ENCODE data around the gene IQGAP3.

IQGAP3 gene

DNA sequence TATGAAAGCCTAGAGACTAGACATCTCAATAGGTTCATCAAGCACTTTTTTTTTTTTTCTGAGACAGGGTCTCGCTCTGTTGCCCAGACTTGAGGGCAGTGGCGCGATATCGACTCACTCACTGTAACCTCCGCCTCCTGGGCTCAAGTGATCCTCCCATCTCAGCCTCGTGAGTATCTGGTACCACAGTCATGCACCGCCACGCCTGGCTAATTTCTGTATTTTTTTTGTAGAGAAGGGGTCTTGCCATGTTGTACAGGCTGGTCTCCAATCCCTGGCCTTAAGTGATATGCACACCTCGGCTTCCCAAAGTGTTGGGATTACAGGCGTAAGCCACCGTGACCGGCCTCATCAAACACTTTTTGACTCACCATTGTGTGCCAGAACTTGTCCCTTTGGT, 29.5 kb upstream of the IQGAP3 start:
- Mint-ChIP-seq H3K36me3 (ENCODE audit: insufficient read depth) (peaks cover 10% of the 10 kb centered on the region), H3K27me3 (no peaks in the 10 kb centered on the region), H3K4me3 (peak overlapping the region; percentile 89 to 92), H3K27ac (peak overlapping the region; percentile 93 to 95), H3K4me1 (ENCODE audit: low read depth in 2 of 2) (peaks cover 20 to 25% of the 10 kb centered on the region in 2 donors), H3K9me3 (no peaks in the 10 kb centered on the region)
- ATAC-seq (replicated peaks) (no peak), DNase-seq (no peak)

GRCh38 chr1:156601122-156601830, 28.9 kb upstream of the IQGAP3 start, which contains the start of gene GPATCH4:
Gene GPATCH4, minus strand, starts transcription at chr1:156601479.
- Mint-ChIP-seq H3K4me3 (peak within 1 kb of the TSS; percentile 89 to 92), H3K27ac (peak within 1 kb of the TSS; percentile 93 to 95), H3K9me3 (no peaks in the 10 kb centered on the region), H3K4me1 (ENCODE audit: low read depth in 2 of 2) (peaks cover 20 to 25% of the 10 kb centered on the region in 2 donors), H3K27me3 (no peaks in the 10 kb centered on the region), H3K36me3 (ENCODE audit: insufficient read depth) (peaks cover 11% of the 10 kb centered on the region)
- DNase-seq (peak; percentile 50 to 61 (median 61)), ATAC-seq (replicated peaks) (peak; percentile 80)

DNA sequence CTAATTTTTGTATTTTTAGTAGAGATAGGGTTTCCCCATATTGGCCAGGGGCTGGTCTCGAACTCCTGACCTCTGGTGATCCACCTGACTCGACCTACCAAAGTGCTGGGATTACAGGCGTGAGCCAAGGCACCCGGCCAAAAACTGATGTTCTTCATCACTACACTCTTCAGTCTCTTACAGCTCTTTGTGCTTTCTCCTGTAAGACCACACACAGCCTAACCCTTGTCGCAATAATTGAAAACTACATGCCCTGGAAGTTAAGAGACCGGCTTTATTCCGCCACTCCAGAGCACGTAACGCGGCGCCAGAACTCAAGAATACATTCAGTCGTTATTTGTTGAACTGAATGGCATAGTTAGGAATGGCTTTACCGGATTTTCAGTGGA, 28.4 kb upstream of the IQGAP3 start:
- Mint-ChIP-seq H3K27me3 (no peaks in the 10 kb centered on the region), H3K27ac (peak overlapping the region; percentile 93 to 95), H3K4me1 (ENCODE audit: low read depth in 2 of 2) (peaks cover 20 to 25% of the 10 kb centered on the region in 2 donors), H3K9me3 (no peaks in the 10 kb centered on the region), H3K4me3 (peak overlapping the region; percentile 89 to 92), H3K36me3 (ENCODE audit: insufficient read depth) (peaks cover 14% of the 10 kb centered on the region)
- DNase-seq (no peak), ATAC-seq (replicated peaks) (peak; percentile 6)

- Mint-ChIP-seq H3K27ac (peak overlapping the region; percentile 72 to 93), H3K4me3 (peak overlapping the region; percentile 89 to 92), H3K4me1 (ENCODE audit: low read depth in 2 of 2) (peaks cover 20 to 29% of the 10 kb centered on the region in 2 donors), H3K9me3 (no peaks in the 10 kb centered on the region), H3K27me3 (no peaks in the 10 kb centered on the region), H3K36me3 (ENCODE audit: insufficient read depth) (peaks cover 17% of the 10 kb centered on the region)
- ATAC-seq (replicated peaks) (peak; percentile 78), DNase-seq (no peak)
These were observed 27.4 kb upstream of the IQGAP3 start for GRCh38 chr1:156599811-156600210.

DNA sequence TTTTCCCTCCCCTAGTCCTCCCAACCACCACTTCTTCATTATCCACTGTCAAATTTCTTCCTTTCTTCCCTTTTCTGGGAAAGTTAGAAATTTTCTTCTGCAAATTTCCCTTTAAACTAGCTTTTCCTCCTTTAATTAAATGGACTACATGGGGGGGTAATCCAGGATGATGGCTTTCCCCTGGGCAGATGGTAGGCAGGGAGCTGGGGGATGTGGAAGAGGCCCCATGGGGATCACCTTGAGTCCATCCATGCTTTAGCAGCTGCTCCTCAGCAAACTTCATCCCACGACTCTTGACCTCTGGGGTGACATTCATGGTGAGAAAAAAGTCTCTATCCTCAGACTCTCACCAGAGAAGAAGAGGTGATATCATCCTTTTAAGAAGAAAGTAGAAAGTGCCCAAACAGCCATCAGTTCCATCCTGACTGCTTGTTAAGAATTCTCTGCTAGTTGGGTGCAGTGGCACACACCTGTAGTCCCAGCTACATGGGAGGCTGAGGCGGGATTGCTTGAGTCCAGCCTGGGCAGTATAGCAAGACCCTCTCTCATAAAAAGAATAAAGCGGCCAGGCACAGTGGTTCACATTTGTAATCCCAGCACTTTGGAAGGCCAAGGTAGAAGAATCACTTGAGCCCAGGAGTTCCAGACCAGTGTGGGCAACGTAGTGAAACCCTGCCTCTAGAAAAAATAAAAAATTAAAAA, 26.5 kb upstream of the IQGAP3 start:
- Mint-ChIP-seq H3K4me1 (ENCODE audit: low read depth in 2 of 2) (peaks cover 20 to 29% of the 10 kb centered on the region in 2 donors), H3K36me3 (ENCODE audit: insufficient read depth) (peaks cover 17% of the 10 kb centered on the region), H3K27me3 (no peaks in the 10 kb centered on the region), H3K4me3 (no peak overlapping the region), H3K9me3 (no peaks in the 10 kb centered on the region), H3K27ac (peak overlapping the region; percentile 32 to 72)
- ATAC-seq (replicated peaks): no peak
- no peak for DNase-seq

- Mint-ChIP-seq H3K27ac (peak overlapping the region; percentile 32 to 72), H3K4me1 (ENCODE audit: low read depth in 2 of 2) (peaks cover 20 to 29% of the 10 kb centered on the region in 2 donors), H3K4me3 (no peak overlapping the region), H3K27me3 (no peaks in the 10 kb centered on the region), H3K36me3 (ENCODE audit: insufficient read depth) (peaks cover 17% of the 10 kb centered on the region), H3K9me3 (no peaks in the 10 kb centered on the region)
- no peak for ATAC-seq (replicated peaks)
- no peak for DNase-seq
These were observed 25.8 kb upstream of the IQGAP3 start for GRCh38 chr1:156598125-156598524.

DNA sequence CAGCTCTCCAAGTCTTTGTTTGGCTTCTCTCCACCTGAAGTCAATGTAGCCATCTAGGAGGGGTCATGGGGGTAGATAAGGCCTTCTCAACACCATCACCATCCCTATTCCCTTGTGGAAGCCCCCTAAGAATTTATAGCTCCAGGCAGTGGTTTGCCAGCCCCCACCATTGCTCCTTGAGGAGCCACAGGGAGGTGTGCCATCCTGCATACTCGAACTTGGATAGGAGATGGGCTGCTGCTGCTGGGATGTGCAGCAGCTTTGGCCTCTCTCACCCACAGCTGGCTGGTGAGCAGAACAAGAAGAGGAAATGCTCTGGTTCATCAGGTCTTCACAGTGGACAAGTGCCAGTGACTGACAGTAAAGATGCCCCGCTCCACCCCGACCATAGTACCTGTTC, 24.1 kb upstream of the IQGAP3 start:
- ATAC-seq (replicated peaks) (no peak), DNase-seq (no peak)
- H3K4me3 Mint-ChIP-seq: no peak overlapping the region
- H3K9me3 Mint-ChIP-seq: no peaks in the 10 kb centered on the region
- H3K27ac Mint-ChIP-seq: peak overlapping the region in 1 of 2 donors; percentile 16
- H3K4me1 Mint-ChIP-seq (ENCODE audit: low read depth in 2 of 2): peaks cover 13 to 20% of the 10 kb centered on the region in 2 donors
- H3K36me3 Mint-ChIP-seq (ENCODE audit: insufficient read depth): peaks cover 17% of the 10 kb centered on the region
- no peaks in the 10 kb centered on the region for H3K27me3 Mint-ChIP-seq

- no peaks in the 10 kb centered on the region for H3K9me3 Mint-ChIP-seq
- H3K4me3 Mint-ChIP-seq: no peak overlapping the region
- H3K27me3 Mint-ChIP-seq: no peaks in the 10 kb centered on the region
- H3K4me1 Mint-ChIP-seq (ENCODE audit: low read depth in 2 of 2): peaks cover 3 to 16% of the 10 kb centered on the region in 2 donors
- DNase-seq: no peak
- peak overlapping the region; percentile 1 to 32 for H3K27ac Mint-ChIP-seq
- peaks cover 14% of the 10 kb centered on the region for H3K36me3 Mint-ChIP-seq (ENCODE audit: insufficient read depth)
- ATAC-seq (replicated peaks): no peak
These were observed 22.7 kb upstream of the IQGAP3 start for GRCh38 chr1:156595016-156595415.

DNA sequence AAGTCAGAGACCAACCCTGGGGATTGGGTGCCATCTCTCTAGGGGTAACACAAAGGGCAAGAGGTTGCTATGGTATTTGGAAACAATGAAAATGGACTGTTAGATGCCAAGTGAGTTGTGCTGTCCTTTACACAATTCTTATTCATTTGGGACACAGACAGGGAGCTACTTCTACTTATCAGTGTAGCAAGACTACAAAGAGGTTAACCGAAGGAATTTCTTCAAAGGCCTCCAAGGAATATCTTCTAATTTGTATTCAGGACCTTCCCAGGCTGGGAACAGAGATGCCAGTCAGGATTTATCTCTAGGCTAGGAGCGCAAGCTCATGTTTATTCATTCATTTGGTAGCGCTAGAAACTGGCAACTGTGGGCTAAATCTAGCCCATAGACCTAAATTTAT, 21.8 kb upstream of the IQGAP3 start:
- Mint-ChIP-seq H3K9me3 (no peaks in the 10 kb centered on the region), H3K36me3 (ENCODE audit: insufficient read depth) (peaks cover 13% of the 10 kb centered on the region), H3K27me3 (no peaks in the 10 kb centered on the region), H3K4me1 (ENCODE audit: low read depth in 2 of 2) (peaks cover 3 to 16% of the 10 kb centered on the region in 2 donors), H3K27ac (no peak overlapping the region), H3K4me3 (no peak overlapping the region)
- ATAC-seq (replicated peaks) (no peak), DNase-seq (no peak)

DNA sequence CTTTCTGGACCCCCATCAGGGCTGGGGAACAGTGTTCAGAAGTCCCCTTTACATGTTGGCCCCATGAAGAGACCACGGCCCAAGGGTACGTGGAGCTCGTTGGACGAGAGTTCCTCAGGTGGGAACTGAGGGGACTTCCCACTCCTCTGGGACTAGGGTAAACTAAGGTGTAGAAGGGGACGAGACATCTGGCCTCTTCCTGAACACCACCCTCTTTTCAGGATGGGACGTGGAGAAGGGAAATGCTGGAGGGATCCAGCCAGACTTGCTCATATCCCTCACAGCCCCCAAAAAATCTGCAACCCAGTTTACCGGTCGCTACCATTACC, 21.3 kb upstream of the IQGAP3 start:
- Mint-ChIP-seq H3K4me1 (ENCODE audit: low read depth in 2 of 2) (peaks cover 3 to 16% of the 10 kb centered on the region in 2 donors), H3K9me3 (no peaks in the 10 kb centered on the region), H3K4me3 (no peak overlapping the region), H3K27me3 (no peaks in the 10 kb centered on the region), H3K36me3 (ENCODE audit: insufficient read depth) (peaks cover 7% of the 10 kb centered on the region), H3K27ac (no peak overlapping the region)
- no peak for DNase-seq
- no peak for ATAC-seq (replicated peaks)

DNA sequence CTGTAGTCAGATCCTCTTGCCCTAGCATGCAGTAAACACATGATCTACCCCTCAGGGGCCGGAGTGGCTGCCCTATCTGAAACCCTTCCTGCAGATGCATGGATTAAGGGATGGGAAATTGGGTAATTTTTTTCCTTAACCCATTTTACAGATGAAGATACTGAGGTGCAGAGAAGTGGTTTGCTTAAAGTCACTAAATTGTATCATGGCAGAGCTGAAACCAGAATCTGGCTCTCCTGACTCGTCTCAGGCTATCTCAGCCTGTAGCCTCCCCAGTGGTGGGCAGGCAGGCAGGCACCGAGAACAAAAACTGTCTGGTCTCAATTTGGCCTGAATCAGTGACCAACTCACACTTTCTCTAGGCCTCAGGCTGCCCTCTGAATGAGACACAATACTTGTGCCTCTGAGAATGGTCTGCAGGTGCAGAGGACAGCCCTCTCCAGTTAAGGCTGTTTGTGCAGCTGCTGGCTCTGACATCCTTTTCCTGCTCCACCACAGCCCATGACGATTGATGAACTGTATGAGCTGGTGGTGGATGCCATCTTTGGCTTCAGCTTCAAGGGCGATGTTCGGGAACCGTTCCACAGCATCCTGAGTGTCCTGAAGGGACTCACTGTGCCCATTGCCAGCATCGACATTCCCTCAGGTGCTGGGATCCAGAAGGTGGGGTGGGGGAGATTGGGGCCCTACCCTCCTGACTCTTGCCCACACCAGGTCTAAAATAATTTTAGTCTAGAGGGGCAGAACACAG, 20.7 kb upstream of the IQGAP3 start:
- Mint-ChIP-seq H3K4me1 (ENCODE audit: low read depth in 2 of 2) (peaks cover 3 to 16% of the 10 kb centered on the region in 2 donors), H3K36me3 (ENCODE audit: insufficient read depth) (peaks cover 7% of the 10 kb centered on the region), H3K9me3 (no peaks in the 10 kb centered on the region), H3K27ac (peak overlapping the region in 1 of 2 donors; percentile 51), H3K27me3 (no peaks in the 10 kb centered on the region), H3K4me3 (peak overlapping the region; percentile 56 to 80)
- no peak for DNase-seq
- ATAC-seq (replicated peaks): no peak

- no peaks in the 10 kb centered on the region for H3K27me3 Mint-ChIP-seq
- peak overlapping the region in 1 of 2 donors; percentile 51 for H3K27ac Mint-ChIP-seq
These were observed 20.0 kb upstream of the IQGAP3 start for GRCh38 chr1:156592158-156592909.

More at GRCh38 chr1:156592158-156592909, 20.0 kb upstream of the IQGAP3 start:
- Mint-ChIP-seq H3K9me3 (no peaks in the 10 kb centered on the region), H3K36me3 (ENCODE audit: insufficient read depth) (peaks cover 7% of the 10 kb centered on the region), H3K4me1 (ENCODE audit: low read depth in 2 of 2) (peaks cover 3 to 16% of the 10 kb centered on the region in 2 donors), H3K4me3 (peak overlapping the region; percentile 56 to 80)
- ATAC-seq (replicated peaks) (no peak), DNase-seq (no peak)

All from effector memory CD8-positive, alpha-beta T cell (primary cell).